GM19240 (cell line): Measurements from ENCODE around the gene ARHGAP24.
"Not testable (repeated sequence)": the region's sequence is repeated elsewhere in the genome, so short reads cannot be mapped to it uniquely, and the experiment has no call there.

ENCODE experiments used
- DNase-seq: peaks from one replicate; pipeline ENCODE4 v3.0.0; 2011; ENCODE audit warnings: low spot score; ENCODE audit not compliant: insufficient read length

The ARHGAP24 gene

DNA sequence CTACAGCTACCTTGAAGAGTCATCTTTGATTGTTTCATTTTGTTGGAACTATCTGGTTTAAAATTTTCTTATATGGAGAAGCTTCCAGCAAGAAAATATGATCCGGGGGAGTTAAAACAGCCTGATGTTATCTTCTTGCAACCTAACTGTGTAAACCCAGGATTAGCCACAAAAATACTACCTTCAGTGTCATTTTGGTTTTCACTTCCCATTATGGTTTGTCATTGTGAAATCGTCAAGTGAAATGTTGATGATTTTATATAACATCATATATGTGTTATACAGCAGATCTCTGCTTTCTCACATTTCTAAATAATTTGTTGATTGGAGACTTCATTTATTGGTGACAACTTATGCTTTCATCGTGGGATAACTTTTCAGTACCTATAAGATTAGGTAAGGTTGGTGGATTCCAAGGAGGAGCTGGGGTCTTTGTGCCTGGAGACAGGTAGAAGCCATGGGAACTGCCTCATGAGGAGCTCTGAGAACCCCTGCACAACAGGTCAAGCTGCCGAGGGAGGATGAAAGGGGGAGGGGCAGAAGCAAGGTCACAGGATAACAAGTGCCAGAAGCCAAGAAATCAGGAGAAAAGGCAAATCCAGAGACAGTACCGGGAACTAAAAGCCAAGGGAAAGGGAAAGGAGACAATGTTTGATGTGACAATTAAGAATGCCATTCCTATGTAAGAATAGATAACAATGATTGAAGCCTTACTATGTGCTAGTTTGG lies 7.2 kb downstream of the ARHGAP24 start:
- DNase-seq: no peak

DNA sequence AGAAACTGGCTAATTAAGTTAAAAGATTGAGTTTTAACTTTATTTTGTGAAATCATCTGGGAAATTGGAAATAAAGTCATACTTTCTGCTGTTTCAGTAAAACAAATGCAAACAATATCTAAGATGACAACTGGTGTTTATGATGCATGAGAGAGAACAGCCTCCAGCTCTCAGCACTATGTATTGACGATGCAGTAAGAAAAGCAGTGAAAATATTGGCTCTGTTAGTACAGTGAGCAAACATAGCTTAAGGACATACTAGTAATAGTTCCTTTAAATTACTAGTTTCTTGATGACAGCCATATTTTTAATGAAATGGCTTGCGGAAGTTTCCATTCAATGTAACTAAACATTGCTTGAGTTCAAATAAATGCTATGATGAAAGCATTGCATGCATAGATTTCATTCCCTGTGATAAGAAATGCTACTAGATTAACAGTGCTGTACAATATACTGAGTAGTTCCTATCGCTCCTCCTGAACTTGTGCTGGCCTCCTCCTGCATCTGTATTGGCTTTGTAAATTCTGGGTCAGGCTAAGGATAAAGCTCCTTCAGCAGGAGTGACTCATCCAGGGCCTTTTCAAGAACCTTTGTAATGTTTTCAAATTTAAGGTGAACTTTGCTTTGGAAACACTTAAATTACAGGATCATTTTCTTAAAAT lies 11.6 kb downstream of the ARHGAP24 start:
- no peak for DNase-seq

DNA sequence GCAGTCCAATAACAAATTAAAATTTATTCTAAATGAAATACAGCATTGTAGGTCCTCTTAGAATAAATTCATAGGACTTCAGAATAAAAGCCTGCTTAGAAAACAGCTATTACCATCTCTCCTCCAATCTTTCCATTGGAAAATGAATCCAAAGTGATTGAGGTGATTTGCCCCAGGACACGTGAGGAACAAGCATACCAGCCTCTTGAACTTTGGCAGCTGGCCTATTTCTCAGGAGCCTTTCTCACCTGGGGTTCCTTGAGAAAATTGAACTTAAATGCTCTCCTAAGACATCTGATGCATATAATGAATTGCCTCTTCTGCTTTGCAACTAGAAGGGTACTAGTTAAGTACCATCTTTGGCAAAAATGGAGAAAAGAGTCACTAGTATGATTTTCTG lies 13.5 kb downstream of the ARHGAP24 start:
- no peak for DNase-seq

DNA sequence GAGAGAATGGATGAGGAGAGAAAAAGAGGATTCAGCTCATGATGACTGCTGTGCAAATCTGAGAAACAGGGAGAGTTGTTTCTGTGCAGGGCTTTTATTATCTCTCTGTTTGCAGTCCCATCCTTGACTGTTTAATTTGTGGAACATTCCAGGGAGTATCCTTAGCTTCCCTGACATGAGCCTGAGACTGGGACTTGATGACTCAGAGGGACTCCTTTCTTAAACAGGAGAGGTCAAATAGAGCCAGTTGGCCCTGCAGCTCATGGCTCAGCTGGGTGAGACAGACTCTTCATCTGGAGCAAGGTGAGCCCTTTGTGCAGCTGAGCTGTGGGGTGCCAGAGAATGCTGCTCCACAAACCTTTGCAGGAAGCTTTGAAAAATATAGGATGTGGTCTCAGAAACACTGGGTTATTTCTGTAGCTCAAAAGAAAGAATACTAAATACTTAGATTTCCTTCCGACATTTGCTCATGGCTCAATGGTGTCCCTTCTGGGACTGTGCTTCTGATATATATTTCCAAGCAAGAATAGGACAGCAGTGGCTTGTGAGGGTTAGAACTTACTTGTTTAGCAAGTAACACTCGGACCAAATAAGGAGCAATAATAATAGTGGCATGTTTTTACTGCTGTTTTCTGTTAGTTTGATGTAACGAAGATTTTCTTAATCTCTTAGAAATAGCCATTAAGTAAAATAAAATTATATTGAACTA lies 14.5 kb downstream of the ARHGAP24 start:
- DNase-seq: no peak

DNA sequence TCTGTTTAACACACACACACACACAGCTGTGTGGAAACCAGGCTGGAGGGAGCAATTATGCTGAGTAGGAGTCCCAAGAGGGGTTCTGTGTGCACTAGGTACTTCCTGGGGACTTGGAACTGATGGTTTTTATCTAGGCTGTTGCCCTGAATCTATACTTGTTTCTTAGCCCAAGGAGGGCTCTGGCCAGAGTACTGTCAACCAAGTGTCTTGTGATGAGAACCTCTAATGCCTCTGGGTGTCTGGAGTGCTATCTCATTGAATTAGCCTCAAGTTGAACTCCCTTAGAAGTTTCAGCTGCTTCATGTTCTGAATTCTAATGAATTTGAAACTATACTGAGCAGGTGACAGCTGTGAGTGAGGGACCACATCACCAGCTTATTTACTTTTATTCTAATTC lies 16.6 kb downstream of the ARHGAP24 start:
- no peak for DNase-seq

DNA sequence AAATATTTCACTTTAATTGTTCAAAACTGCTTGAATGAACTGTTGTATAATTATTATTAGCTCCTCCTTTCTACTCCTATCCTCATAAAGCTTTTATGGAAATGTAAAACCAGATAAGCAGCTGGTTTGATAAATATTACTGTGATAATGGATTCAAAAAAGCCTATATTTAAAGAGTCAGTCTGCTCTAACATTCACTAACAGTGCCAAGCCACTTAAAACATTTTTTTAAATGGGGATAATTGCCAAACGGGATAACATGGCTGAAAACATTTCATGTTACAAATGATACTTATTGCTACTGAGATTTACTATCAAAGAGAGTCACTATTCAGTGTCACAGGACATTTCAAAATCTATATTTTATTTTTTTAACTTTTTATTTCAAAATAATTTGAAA lies 17.4 kb downstream of the ARHGAP24 start:
- DNase-seq: no peak

DNA sequence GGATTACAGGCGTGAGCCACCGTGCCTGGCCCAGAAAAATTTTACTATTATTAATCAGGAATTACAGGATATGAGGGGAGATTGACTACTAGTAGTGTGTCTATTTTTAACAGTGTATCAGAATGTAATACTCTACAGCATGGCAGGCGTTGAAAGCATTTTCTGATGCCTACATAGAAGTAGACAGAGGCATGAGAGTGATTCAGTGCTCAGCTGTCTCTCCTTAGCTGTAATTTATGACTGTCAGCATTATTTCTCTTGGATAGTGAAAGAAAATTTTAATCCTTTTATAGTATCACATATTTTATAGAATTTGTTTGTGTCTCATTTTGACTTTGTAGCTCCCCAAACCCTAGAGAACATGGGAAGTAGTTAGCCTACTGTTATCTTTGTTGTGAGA lies 20.7 kb downstream of the ARHGAP24 start:
- DNase-seq: no peak

DNA sequence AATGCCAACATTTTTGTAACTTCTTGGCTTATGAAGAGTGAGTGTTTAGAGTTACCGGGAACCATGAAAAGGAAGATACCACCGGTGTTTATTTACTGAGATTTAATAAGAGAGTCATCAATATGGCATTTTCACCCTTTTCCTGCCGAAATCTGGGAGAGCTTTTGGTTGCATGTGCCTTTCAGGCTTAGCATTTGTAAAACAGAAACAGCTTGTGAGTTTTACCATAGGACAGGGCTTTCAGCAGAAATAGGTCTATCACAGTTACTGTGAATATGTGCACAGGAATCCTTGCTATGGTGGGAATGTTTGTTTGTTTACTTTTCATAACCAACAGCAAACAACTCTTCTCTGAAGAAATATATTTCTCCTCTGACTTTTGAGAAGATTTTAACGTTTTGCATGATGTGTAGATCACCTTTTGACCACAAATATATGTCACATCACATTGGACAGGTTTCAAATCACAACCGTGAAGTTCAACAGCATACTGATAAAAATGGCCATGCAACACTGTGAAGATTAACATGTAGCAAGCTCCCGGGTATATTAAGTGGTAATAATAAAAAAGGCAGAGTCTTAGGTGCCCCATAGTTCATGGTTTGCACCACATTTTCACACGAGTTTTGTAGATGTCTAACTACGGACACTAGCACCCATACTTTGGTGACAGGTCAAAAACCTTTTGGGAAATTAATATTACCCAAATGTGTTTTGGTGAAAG lies 21.3 kb downstream of the ARHGAP24 start:
- DNase-seq: no peak

DNA sequence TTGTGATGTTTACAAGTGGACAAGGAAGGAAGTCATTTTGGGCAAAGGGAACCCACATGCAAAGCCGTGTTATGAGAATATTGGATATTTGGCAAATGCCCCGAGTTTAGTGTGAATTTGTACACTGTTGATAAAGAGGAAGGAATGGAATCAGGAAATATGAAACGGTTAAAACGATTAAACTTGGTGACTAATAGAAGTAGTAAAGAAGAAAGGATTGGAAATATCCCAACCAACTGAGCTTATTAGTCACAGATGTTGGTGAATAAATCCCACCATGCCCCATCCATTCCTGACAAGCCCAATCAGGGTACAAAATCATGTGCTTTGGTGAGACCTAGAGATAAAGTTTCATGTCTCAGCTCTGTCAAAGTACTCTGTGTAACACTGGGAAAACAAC lies 22.0 kb downstream of the ARHGAP24 start:
- DNase-seq: no peak

DNA sequence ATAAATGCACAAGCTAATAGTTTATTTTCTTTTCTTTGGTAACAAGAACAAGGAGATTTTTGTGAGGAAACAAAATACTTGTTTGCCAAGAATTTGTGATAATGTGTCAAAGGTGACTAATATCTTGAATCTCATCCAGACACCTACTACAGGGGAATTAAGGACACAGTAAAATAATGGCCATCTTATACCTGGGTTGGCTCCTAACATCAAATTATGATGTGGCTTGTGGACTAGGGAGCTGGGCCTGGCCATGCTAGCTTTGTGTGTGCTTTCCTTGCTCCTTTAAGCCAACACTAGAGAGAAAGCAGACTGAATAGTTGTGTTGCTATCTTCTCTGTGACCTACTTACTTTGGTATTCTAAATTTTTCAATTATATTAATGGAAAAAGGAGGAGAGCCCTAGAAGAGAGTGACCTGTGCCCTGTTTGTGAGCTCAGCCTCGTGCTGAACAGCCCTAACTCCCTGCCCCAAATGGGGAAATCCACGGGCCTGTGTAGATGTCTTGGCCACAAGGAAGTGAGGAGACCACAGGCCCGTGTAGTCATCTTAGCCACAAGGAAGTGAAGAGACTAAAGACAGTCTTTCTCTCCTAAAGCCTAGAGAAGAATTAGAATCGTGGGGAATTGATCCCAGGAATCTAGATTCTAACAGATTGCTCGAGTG lies 23.3 kb downstream of the ARHGAP24 start:
- no peak for DNase-seq

DNA sequence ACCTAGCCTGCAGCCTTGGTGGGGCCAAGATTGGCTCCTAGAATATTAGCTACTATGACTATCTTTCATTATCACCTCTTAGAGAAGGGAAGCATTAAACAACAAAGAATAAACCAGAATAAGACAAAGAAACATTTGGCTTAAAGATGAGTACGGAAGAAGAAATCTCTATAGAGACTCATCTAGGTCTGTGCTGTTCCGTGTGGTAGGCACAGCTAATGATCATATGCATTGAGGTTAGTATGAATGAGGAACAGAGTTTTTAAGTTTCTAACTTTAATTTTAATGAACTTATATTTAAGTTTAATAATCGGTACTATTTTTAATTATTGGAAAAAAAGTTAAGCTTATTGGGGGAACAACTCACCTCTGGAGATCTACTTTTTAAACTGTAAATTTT lies 24.6 kb downstream of the ARHGAP24 start:
- DNase-seq: no peak

DNA sequence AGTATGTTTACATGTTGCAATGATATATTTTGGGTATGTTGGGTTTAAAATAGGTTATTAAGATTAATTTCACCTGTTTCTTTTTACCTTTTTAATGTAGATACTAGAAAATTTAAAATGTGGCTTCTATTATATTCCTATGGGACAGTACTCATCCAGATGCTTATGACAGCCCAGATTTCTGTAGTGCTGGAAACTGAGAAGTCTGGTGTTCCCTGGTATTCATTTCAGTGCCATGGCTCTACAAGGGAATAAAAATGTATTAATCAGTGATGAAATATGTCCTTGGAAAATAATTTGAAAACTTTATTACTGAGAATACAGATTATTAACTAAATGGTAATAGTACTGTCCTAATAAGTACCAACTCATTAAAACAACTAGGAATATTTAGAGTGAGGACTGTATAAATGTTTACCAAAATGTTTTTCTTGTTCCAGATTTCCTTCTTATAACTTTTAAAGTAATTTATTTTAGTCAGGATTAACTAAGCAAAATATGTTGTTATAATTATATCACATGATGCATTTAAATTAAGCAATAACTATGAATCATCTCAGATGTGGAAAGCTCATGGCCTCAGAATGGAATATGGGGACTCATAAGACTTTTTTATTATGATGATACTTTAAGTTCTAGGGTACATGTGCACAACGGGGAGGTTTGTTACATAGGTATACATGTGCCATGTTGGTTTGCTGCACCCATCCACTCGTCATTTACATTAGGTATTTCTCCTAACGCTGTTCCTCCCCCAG lies 25.3 kb downstream of the ARHGAP24 start:
- no peak for DNase-seq

DNA sequence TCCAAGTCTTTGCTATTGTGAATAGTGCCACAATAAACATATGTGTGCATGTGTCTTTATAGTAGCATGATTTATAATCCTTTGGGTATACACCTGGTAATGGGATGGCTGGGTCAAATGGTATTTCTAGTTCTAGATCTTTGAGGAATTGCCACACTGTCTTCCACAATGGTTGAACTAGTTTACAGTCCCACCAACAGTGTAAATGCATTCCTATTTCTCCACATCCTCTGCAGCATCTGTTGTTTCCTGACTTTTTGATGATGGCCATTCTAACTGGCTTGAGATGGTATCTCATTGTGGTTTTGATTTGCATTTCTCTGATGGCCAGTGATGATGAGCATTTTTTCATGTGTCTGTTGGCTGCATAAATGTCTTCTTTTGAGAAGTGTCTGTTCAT lies 26.2 kb downstream of the ARHGAP24 start:
- not testable (repeated sequence) for DNase-seq

DNA sequence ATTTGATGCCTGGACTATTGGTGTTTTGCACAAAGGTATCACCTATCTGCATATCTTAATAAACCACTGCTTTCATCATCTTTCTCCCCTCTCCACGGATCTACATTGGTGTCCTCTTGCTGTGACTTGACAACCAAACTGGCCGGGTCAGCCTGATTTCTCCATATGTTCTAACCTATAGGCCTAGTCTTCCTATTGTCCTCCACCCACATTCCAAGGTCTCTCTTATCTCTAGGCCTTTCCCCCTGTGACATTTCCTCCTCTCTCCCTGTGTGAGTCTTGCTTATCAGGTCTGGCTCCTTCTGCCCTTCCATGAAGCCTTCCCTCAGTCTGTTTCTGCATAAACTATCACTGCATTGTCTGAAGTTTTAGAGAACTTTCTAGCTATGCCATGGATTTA lies 33.7 kb downstream of the ARHGAP24 start:
- DNase-seq: no peak

DNA sequence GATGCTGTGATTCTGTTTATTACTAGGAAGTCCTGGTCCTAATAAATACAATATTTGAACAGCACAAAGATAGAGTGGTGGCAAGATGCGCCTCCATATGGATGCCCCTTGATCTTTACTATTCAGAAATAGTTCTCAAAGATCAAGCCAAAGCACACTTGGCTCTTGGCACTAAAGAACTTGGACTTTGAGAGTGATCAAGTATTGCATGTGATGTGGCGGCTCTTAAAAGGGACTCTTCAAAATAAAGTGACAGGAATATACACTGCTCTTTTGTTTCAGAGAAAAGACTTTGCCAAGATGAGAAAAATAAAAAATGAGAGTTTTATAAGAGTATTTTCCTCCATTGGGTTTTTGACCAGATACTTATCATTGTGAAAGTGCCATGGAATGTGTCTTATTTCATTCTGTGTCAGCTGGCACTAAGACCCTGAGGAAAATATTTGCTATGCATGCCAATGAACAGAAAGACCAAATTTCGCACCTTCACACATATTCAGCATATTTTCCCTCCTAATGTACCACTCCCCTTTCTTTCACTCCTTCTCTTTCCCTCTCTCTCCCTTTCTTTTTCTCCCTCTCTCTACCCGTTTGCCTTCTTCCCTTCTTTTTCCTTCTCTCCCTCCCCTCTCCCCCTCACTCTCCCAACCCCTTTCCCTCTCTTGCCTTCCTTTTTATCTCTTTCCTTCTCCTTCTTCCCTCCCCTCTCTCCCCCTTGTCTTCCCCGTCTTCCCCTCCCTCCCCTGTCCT lies 35.1 kb downstream of the ARHGAP24 start:
- DNase-seq: no peak

DNA sequence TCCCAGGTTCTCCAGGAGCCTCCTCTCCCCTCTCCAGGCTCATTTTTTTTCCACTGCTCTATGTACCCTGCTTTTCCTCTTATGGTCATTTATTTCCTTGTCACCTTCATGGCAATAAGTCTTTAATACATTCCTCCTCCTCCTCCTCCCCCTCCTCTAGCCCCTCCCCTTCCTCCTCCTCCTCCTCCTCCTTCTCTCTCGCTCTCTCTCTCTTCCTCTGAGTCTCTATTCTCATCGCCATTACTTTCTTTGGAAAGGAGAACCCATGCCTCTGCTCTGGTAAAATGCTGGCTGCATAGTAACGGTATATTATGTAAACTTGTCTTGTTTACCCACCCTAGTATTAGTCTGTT lies 35.7 kb downstream of the ARHGAP24 start:
- DNase-seq: no peak

DNA sequence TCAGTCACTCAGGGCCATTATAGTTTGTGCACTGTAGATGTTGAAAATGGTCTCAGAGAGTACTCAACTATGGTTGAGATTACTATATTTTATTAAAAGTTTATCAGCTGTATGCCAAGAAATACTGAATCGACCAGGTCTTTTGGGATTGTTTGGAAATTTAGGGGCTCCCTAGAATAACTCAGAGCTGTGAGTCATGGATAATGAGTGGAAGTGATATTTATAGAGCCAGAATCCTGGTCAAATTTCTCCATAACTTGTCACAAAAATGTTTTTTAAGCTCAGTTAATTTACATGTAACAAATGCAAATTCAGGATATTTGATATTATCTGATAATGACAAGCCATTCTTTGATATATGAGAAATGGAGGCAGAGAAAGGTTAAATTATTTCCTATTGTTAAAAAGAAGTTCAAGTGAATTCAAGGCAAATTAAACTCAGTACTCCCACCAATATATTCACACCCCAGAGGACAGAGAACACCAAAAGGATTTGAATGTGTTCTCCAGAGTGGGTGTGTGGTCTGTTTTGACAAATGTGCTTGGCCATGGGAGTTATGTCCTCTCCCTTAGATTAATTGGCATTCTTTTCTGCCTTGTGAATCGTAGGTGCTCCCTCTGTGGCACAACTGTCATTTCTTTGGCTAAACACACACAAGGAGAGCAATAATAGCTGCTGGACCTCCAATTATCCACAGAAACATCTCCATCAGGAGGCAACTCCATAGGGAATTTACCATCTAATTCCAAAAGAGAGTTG lies 37.7 kb downstream of the ARHGAP24 start:
- DNase-seq: no peak

DNA sequence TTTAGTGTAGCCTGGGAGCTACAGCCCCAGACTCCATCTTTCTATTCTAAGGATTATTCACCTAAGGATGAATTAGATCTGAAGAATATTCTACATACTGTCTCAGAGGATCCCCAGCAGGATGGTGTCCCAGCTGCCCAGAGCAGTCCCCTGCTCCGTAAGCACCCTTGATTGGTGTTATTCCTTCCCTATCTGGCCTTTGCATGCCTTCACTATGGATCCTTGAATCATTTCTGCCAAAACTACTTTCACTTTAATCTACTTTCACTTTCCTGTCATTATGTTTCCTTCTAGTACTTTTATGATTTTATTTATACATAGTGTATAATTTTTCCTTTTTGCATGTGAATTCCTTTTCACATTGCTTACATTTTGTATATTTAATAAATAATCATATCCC lies 39.2 kb downstream of the ARHGAP24 start:
- no peak for DNase-seq

DNA sequence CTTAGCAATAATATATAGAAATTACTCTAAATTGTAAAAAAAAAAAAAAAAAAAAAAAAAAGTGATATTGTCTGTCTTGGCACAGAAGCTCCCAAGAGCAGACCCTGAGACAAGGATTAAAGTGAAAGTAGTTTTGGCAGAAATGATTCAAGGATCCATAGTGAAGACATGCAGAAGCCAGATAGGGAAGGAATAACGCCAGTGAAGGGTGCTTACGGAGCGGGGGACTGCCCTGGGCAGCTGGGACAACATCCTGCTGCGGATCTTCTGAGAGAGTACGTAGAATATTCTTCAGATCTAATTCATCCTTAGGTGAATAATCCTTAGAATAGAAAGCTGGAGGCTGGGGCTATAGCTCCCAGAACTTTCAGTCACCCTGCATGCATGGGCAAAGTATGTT lies 39.8 kb downstream of the ARHGAP24 start:
- no peak for DNase-seq
